Activated gamma-delta T cell treated with anti-CD3 and anti-CD28 coated beads, Interleukin-2, amount 50 U/mL, for 16 hours (primary cell): ENCODE results near the gene SMAD1.

ENCODE experiments used
- DNase-seq: peaks from one replicate; pipeline ENCODE4 v3.0.0-alpha.2; 2020; ENCODE audit warnings: low read depth

The SMAD1 gene

DNA sequence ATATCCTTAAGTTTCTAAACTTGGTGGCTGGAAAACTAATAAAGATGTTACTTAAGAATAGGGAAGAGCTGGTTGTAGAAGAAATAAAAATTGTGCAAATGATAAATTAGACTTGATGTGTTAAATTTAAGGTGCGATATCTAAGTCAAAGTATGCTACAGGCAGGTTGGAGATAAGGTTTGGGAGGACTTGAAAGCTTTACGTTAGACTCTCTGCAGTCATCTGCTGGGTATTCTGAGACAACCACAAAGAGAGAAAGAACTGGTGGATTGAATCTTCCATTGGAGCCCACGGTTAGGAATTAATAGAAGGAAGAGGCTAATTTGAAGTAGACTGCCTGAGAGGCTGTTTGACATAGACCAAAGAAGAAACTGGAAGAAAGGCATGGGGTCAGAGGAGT is 7.9 kb downstream of the SMAD1 start:
- DNase-seq = no peak

DNA sequence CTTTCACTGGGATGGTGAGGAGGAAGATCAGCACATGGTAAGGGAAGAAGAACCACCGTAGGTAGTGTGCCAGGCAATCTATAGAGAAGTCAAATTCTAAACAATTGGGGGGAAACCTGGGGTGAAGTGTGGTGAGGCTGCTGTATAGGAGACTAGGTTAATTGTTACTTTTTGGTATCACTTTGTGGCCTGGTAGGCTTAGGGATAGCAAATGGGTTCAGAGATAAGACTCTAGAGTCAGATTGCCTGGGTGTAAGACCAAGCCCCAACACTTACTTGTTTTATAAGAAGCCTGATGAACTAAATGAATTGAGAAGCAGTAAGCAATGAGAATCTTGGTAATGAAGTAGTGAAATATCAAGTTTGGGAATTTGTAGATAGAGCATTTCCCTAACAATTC is 8.7 kb downstream of the SMAD1 start:
- no peak for DNase-seq

DNA sequence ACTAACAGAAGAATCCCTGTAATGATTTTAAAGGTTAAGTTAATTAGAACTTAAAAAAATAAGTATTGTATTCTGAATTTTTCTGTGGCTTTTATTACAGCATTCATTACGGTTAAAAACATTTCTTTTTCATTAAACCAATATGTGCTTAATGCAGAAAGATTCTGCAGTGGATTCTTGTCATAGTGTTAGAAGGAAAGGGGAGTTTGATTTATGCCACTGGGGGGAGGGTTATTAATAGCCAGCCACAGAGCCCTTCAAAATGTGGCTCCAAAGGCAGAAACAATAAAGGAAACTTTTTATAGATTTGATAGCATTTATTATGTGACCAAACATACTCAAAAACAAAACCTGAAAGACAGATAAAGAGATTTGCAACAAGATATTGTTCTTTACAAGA is 9.1 kb downstream of the SMAD1 start:
- DNase-seq = no peak

DNA sequence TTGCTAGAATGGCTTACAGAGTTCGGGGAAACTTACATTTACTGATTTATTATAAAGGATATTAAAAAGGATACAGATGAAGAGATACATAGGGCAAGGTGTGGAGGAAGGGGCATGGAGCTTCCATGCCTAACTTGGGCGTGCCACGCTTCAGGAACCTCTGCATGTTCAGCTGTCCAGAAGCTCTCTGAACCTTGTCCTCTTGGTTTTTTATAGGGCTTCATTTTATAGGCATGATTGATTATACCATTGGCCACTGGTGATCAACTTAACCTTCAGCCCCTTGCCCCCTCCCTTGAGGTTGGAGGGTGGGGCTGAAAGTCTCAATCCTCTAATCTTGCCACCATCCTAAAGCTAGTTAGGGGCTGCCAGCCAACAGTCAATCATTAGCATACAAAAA is 10.7 kb downstream of the SMAD1 start:
- DNase-seq = no peak

- no peak for DNase-seq
Measured at GRCh38 chr4:145493166-145493565, 11.5 kb downstream of the SMAD1 start.

GRCh38 chr4:145494666-145495270 is 13.1 kb downstream of the SMAD1 start:
- no peak for DNase-seq

DNA sequence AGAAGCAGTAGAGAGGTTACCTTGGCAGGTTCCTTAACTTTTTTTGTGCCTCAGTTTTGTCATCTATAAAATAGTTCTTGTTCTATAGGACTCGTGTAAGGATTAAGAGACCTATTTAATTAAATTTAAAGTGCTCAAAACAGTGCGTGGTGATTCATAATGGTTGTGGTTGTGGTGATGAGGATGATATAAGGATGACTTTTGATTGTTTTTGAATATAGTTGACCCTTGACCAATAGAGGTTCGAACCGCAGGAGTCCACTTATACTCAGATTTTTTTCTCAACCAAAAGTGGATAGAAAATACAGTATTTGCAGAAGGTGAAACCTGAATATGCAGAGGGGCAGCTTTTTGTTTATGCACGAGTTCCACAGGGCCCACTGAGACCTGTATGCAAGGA is 14.6 kb downstream of the SMAD1 start:
- no peak for DNase-seq

GRCh38 chr4:145497199-145498149 is 15.8 kb downstream of the SMAD1 start:
- no peak for DNase-seq

DNA sequence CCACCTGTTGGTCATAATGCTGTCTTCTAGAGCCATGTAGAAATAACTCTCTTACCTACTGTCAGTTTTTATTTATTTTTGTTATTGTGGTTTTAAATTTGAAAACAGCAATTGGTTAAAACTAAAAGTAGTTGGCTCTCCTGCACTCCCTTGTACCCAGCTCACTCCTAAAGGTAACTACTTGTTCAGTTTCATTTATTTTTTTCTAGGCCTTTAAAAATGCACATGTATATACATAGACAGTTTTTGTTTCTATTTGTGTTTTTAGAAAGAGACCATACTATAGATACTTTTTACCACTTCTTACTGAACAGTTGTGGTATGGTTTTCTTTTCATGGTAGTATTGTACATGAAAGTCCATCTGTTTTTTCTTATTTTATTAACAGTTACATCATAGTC is 16.8 kb downstream of the SMAD1 start:
- DNase-seq = no peak

DNA sequence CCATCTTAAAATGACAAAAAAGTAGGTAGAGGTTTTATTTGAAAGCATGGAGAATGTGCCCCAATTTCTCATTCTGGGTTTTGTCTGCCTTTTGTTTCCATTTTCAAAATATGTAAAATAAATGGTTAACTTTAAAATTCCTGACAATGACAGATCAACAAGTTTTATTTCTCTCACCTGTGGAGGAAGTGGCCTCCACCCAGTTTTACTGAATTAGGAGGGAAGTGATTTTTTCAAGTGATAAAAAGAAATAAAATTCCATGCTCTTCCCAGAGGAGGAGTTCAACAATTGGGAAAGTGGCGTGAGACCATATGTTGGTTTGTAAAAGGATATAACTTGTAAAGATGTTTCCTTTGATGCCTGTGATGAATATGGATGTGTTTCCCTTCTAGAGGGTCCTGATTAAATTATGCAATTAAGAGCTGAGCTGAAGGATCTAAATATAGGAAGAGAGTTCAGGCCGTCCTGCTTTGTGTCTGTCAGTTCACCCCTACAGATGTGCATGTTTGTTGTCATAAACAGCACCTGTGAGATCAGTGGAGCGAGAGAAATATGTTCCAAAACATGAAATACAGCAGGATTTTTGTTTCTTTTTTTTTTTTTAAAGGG is 19.5 kb downstream of the SMAD1 start:
- DNase-seq = no peak

GRCh38 chr4:145502809-145503208 is 21.2 kb downstream of the SMAD1 start:
- DNase-seq = no peak

- no peak for DNase-seq
Measured at GRCh38 chr4:145503486-145504072, 21.9 kb downstream of the SMAD1 start.

DNA sequence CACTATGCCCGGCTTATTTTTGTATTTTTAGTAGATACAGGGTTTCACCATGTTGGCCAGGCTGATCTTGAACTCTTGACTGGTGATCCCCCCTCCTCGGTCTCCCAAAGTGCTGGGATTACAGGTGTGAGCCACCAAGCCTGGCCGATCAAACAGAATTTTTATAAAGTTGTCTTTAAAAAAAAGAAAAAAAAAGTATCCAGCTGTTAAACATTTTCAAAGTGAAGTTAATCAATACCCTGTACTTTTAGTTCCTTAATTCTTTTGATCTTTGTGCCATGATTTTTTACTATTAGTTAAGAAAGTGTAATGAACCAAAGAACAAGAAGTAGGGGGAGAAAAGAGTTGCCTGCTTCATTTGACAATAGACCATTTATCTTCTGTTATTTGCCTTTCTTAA is 24.3 kb downstream of the SMAD1 start:
- DNase-seq = no peak

GRCh38 chr4:145507636-145508035 is 26.0 kb downstream of the SMAD1 start:
- no peak for DNase-seq

DNA sequence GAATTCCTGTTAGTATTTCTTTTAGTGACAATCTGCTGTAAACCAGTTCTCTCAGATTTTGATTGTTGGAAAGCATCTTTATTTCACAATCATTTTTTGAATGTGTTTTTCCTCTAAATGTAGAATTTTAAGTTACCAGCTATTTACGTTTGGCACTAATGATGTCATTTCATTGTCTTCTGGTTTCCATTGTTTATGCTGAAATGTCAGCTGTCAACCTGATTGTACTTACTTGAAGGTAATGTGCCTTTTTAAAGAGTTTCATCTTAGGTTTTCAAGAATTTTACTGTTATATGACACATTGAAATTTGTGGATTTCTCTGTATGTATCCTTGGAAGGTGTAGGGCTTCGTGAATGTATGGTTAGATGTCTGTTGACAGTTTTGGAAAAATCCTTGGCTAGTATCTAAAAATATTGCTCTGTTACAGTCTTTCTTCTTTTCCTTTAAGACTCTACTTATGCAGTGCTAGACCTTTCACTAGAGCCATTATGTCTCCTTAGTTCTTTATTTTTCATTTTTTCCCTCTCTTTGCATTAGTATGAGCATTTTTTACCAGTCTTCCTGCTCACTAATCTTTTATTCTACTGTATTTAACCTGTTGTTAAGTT is 30.4 kb downstream of the SMAD1 start:
- DNase-seq = no peak

DNA sequence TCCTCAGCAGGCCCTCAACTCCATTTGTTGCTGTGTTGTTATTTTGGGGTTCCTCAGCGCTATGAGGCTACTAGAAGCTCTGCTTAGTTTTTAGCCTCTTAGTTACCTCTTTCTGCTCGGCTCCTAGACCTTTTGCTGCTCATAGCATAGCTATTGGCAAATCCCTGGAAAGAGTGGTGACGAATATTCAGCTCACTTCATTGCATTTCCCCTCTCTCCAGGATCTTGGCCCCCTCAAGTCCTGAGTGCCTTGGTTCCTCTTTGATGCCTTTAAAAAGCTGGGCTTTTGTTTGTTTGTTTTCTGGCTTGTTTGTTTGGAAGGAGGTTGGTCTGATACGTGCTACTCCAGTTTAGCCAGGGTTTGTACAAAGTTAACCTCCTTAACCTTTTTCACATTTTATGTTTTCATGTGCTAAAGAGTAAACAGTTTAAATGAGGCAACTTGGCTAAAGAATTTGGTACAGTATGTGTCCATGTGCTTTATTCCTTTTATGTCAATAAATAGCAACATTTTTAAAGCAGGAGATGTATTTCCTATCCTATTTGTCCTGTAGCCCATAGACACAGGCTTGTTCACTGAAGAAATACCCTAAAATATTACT is 31.5 kb downstream of the SMAD1 start:
- no peak for DNase-seq

GRCh38 chr4:145520172-145520571 is 38.5 kb downstream of the SMAD1 start:
- DNase-seq = no peak

DNA sequence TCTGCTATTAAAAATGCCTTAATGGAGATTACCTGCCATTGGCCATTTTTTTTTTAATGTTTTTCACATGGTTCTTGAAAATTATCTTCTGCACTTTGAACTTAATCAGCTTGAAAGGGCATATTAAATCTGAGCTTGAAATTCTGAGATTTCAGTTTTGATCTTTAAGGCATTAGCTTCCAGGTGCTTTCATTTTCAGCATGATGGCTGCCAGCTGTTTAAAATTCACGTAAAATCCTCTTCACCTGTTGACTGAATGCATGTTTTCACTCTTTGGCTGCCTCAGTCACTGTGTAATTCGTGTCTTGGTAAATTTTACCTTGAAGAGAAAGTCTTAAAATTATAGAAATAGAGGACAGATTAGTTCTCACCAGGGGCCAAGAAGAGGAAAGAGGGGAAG is 39.6 kb downstream of the SMAD1 start:
- DNase-seq = no peak

DNA sequence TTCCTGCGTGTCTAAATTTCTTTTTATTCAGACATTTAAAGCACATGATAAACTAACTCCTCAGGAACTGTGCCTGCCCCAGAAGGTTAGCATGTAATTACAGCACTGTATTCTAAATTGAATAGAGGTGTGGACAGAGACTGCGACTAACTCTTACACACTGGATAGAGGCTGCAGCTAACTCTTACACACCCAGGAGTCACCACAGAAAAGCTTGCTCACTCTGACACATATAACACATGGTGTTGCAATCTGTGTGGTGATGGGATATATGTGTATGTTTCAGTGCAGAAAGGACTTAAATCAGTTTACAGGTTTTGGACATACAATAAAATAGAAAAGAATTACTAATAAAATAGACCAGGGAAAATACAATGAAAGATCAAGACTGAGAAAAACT is 41.5 kb downstream of the SMAD1 start:
- DNase-seq = no peak

GRCh38 chr4:145524552-145524951 is 42.9 kb downstream of the SMAD1 start:
- no peak for DNase-seq

DNA sequence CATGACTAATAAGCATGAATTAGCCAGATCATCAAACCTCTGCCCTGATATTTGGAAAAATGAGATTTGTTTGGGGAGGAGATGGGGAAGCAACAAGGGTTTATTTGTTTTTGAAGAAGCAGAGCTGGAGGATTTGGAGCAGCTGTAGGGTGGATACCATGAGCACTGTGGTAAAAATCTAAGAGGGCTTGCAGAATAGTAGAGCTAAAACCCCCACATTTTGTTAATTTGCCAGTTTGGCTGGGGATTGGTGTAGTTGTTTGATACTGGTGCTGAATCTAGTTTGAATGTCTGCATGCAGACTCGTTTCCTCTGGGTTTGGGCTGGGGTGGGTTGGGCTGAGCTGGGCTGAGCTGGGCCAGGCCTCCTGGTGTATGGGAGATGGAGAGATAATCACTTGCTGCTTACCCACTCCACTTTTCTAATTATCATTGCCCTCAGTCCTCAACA is 43.7 kb downstream of the SMAD1 start:
- no peak for DNase-seq

- no peak for DNase-seq
Measured at GRCh38 chr4:145527773-145528172, 46.1 kb downstream of the SMAD1 start.
